ENCODE data around the gene BBLN.

- TF ChIP-seq, protein P1, sequence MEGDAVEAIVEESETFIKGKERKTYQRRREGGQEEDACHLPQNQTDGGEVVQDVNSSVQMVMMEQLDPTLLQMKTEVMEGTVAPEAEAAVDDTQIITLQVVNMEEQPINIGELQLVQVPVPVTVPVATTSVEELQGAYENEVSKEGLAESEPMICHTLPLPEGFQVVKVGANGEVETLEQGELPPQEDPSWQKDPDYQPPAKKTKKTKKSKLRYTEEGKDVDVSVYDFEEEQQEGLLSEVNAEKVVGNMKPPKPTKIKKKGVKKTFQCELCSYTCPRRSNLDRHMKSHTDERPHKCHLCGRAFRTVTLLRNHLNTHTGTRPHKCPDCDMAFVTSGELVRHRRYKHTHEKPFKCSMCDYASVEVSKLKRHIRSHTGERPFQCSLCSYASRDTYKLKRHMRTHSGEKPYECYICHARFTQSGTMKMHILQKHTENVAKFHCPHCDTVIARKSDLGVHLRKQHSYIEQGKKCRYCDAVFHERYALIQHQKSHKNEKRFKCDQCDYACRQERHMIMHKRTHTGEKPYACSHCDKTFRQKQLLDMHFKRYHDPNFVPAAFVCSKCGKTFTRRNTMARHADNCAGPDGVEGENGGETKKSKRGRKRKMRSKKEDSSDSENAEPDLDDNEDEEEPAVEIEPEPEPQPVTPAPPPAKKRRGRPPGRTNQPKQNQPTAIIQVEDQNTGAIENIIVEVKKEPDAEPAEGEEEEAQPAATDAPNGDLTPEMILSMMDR (IDR thresholded peaks at IDR 0.05; ENCODE audit: low read depth, low read length, poor library complexity, severe bottlenecking): no peak
- TF ChIP-seq EZH2phosphoT487 (IDR thresholded peaks at IDR 0.05; ENCODE audit: borderline replicate concordance, low read length): no peak
Observed at GRCh38 chr9:128141604-128142003, 18.5 kb upstream of the BBLN start.

Measured in DOHH2 (cell line).